Osteoblast (primary cell): ENCODE results near the gene TTC33. TPM values are rescaled to one million over a fixed set of nuclear protein-coding genes. Genes with fewer than 3 reads are reported as not detected.

Experiments
- DNase-seq: peaks from one replicate; pipeline ENCODE4 v3.0.0; 2011; ENCODE audit warnings: low spot score, mixed read lengths; ENCODE audit not compliant: insufficient read length; ENCODE audit errors: missing footprints
- H2AFZ ChIP-seq: 2 replicates; pipeline ENCODE4 v1.6.0; 2011; ENCODE audit warnings: mild to moderate bottlenecking, low read length
- H3K27ac ChIP-seq: 2 replicates; pipeline ENCODE4 v1.5.1; 2011; ENCODE audit warnings: mild to moderate bottlenecking, low read depth, low read length, moderate library complexity
- H3K27me3 ChIP-seq: 2 replicates; pipeline ENCODE4 v1.6.0; 2012; ENCODE audit warnings: mild to moderate bottlenecking, control low read depth, inconsistent platforms, low read length, moderate library complexity; ENCODE audit not compliant: insufficient read depth
- H3K36me3 ChIP-seq: 2 replicates; pipeline ENCODE4 v1.5.1; 2011; ENCODE audit warnings: mild to moderate bottlenecking, low read length, control low read depth, moderate library complexity; ENCODE audit not compliant: insufficient read depth
- H3K4me1 ChIP-seq: 2 replicates; pipeline ENCODE4 v1.5.1; 2011; ENCODE audit warnings: mild to moderate bottlenecking, low read length, control low read depth, moderate library complexity; ENCODE audit not compliant: insufficient read depth
- H3K4me2 ChIP-seq: 2 replicates; pipeline ENCODE4 v1.6.0; 2011; ENCODE audit warnings: mild to moderate bottlenecking, low read length; ENCODE audit not compliant: insufficient read depth
- H3K4me3 ChIP-seq: fragments of 200-600 bp; sonication (generic); 3 replicates; pipeline ENCODE4 v1.5.1; 2012; ENCODE audit warnings: mild to moderate bottlenecking, low read length, inconsistent platforms; ENCODE audit not compliant: insufficient read depth
- H3K79me2 ChIP-seq: 2 replicates; pipeline ENCODE4 v1.6.0; 2012; ENCODE audit warnings: mild to moderate bottlenecking, low read length, control low read depth, inconsistent platforms; ENCODE audit not compliant: insufficient read depth
- H3K9me3 ChIP-seq: 2 replicates; pipeline ENCODE4 v1.5.1; 2011; ENCODE audit warnings: low read depth, low read length, control low read depth
- H4K20me1 ChIP-seq: 2 replicates; pipeline ENCODE4 v1.6.0; 2012; ENCODE audit warnings: mild to moderate bottlenecking, low read length, control low read depth; ENCODE audit not compliant: insufficient read depth
- CTCF ChIP-seq: IDR thresholded peaks from 2 replicates; pipeline ENCODE4 v1.5.1; 2011; ENCODE audit warnings: mild to moderate bottlenecking, low read depth, low read length, moderate library complexity; ENCODE audit errors: extremely low read depth
- total RNA-seq: library from RNA; depleted of rRNA; stranded (reverse); fragments of >200 nt; gene quantifications from 2 replicates; pipeline ENCODE4 v1.2.3, GENCODE V29; 2012

The TTC33 gene
- total RNA-seq, 1 donor = 14.5 TPM

GRCh38 chr5:40678026-40678425, 77.7 kb downstream of the TTC33 start:
- peaks cover 56% of the 10 kb centered on the region for H3K4me1 ChIP-seq
- H3K4me2 ChIP-seq = peak overlapping the region; percentile 96
- no peak for DNase-seq
- no peaks in the 10 kb centered on the region for H4K20me1 ChIP-seq
- peak overlapping the region; percentile 77 for H3K27ac ChIP-seq
- H3K9me3 ChIP-seq = no peaks in the 10 kb centered on the region
- H3K36me3 ChIP-seq = no peaks in the 10 kb centered on the region
- H2AFZ ChIP-seq = no peak overlapping the region
- H3K79me2 ChIP-seq = peaks cover 33% of the 10 kb centered on the region
- TF ChIP-seq CTCF = no peak
- H3K27me3 ChIP-seq = no peaks in the 10 kb centered on the region
- no peak overlapping the region for H3K4me3 ChIP-seq

- Histone ChIP-seq H3K27me3 (no peaks in the 10 kb centered on the region), H3K4me1 (peaks cover 51% of the 10 kb centered on the region), H3K4me3 (peak overlapping the region; percentile 1), H3K4me2 (peak overlapping the region; percentile 96), H3K79me2 (peaks cover 27% of the 10 kb centered on the region), H2AFZ (no peak overlapping the region), H3K9me3 (no peaks in the 10 kb centered on the region), H3K36me3 (no peaks in the 10 kb centered on the region), H3K27ac (peak overlapping the region; percentile 71), H4K20me1 (no peaks in the 10 kb centered on the region)
- no peak for TF ChIP-seq CTCF
- no peak for DNase-seq
These were observed 78.3 kb downstream of the TTC33 start for GRCh38 chr5:40677456-40677855.

GRCh38 chr5:40676613-40677343, 79.0 kb downstream of the TTC33 start:
- Histone ChIP-seq H3K9me3 (no peaks in the 10 kb centered on the region), H3K4me1 (peaks cover 50% of the 10 kb centered on the region), H3K36me3 (no peaks in the 10 kb centered on the region), H3K27me3 (no peaks in the 10 kb centered on the region), H4K20me1 (no peaks in the 10 kb centered on the region), H3K27ac (peak overlapping the region; percentile 71), H3K4me2 (peak overlapping the region; percentile 96), H3K79me2 (peaks cover 20% of the 10 kb centered on the region), H3K4me3 (peak overlapping the region; percentile 1), H2AFZ (no peak overlapping the region)
- TF ChIP-seq CTCF = no peak
- peak; percentile 89 for DNase-seq

DNA sequence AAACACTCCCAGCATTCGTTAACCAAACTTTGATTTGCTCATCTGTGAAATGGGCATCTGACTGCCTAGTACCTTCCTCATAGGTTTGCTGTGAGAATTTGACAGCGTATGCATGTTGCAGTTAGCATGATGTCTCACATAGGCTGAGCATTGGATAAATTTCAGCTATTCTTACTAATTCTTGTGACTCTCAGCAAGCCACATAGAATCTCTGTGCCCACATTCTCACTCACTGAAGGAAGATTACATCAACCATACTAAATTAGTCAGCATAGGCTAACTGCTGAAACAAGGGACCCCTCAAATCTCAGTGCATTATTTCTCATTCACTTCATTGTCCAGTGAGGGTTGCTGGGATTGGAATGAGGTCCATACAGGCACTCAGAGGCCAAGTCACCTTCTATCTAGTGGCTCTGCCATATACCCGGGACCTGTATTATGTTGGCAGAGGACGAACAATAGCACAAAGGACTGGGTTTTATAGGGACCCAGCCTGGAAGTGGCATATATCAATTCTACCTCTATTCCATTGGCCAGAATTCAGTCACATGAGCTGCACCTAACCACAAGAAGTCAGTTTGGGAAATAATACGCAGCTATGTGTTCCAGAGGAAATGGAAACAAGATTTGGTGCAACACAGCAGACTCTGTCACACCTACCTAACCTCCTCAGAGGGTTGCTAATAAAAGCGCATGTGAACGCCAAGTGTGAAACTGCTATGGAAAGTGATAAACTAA, 80.2 kb downstream of the TTC33 start:
- no peaks in the 10 kb centered on the region for H3K36me3 ChIP-seq
- H3K79me2 ChIP-seq = peaks cover 8% of the 10 kb centered on the region
- no peaks in the 10 kb centered on the region for H3K27me3 ChIP-seq
- no peaks in the 10 kb centered on the region for H4K20me1 ChIP-seq
- no peak for TF ChIP-seq CTCF
- no peak overlapping the region for H3K4me2 ChIP-seq
- no peak for DNase-seq
- peaks cover 41% of the 10 kb centered on the region for H3K4me1 ChIP-seq
- H3K27ac ChIP-seq = no peak overlapping the region
- H3K9me3 ChIP-seq = no peaks in the 10 kb centered on the region
- H3K4me3 ChIP-seq = no peak overlapping the region
- no peak overlapping the region for H2AFZ ChIP-seq
